ENCODE results near the gene CHRNB1.

The CHRNB1 gene

GRCh38 chr17:7499161-7499560, 54.3 kb downstream of the CHRNB1 start:
- H3K27ac ChIP-seq (ENCODE audit: low read depth, low read length): no peak overlapping the region
- H3K9me3 ChIP-seq (ENCODE audit: insufficient read depth, low read depth, low read length): peaks cover 2% of the 10 kb centered on the region
- no peak overlapping the region for H3K4me2 ChIP-seq (ENCODE audit: low read length)
- H3K14ac ChIP-seq (ENCODE audit: low read length): no peak overlapping the region
- peaks cover 70 to 81% of the 10 kb centered on the region in 2 experiments for H3K36me3 ChIP-seq (ENCODE audit: control insufficient read depth in 1 of 2, insufficient read depth in 2 of 2, low read length in 2 of 2)
- no peak overlapping the region for H3K4ac ChIP-seq (ENCODE audit: low read depth, low read length)
- no peak overlapping the region for H2BK12ac ChIP-seq (ENCODE audit: low read length)
- WGBS (ENCODE audit: extremely low coverage, insufficient coverage, insufficient read length): no CpG with 5 or more reads among the region's 11 CpGs
- no peak overlapping the region for H3K9ac ChIP-seq (ENCODE audit: low read length)
- no peak overlapping the region for H3K18ac ChIP-seq (ENCODE audit: low read length)
- H2AK5ac ChIP-seq (ENCODE audit: low read length): no peak overlapping the region
- H3K4me3 ChIP-seq (ENCODE audit: low read depth, low read length): no peak overlapping the region
- H3K23ac ChIP-seq (ENCODE audit: low read length): no peak overlapping the region
- no peak overlapping the region for H4K91ac ChIP-seq (ENCODE audit: low read depth, low read length)
- H4K8ac ChIP-seq (ENCODE audit: low read depth, low read length): no peak overlapping the region
- H3K79me2 ChIP-seq (ENCODE audit: control insufficient read depth, insufficient read depth, low read length, poor library complexity): no peaks in the 10 kb centered on the region
- H2BK5ac ChIP-seq (ENCODE audit: low read depth, low read length, poor library complexity): no peak overlapping the region
- H3K4me1 ChIP-seq (ENCODE audit: control insufficient read depth in 1 of 2, insufficient read depth in 2 of 2, low read length in 2 of 2): no peaks in the 10 kb centered on the region
- H3K79me1 ChIP-seq (ENCODE audit: low read length): no peaks in the 10 kb centered on the region
- no peak overlapping the region for H4K12ac ChIP-seq (ENCODE audit: low read depth, low read length)
- H2AFZ ChIP-seq (ENCODE audit: insufficient read depth, low read length, poor library complexity): no peak overlapping the region
- H3K27me3 ChIP-seq (ENCODE audit: insufficient read depth, low read length): no peaks in the 10 kb centered on the region
- DNase-seq: no peak
- no peak overlapping the region for H2BK120ac ChIP-seq (ENCODE audit: insufficient read depth, low read length, poor library complexity)

GRCh38 chr17:7501729-7502128, 56.9 kb downstream of the CHRNB1 start:
- Histone ChIP-seq H3K4me2 (ENCODE audit: low read length) (no peak overlapping the region), H4K91ac (ENCODE audit: low read depth, low read length) (no peak overlapping the region), H3K9me3 (ENCODE audit: insufficient read depth, low read depth, low read length) (peaks cover 2% of the 10 kb centered on the region), H3K4ac (ENCODE audit: low read depth, low read length) (no peak overlapping the region), H2BK120ac (ENCODE audit: insufficient read depth, low read length, poor library complexity) (no peak overlapping the region), H3K4me3 (ENCODE audit: low read depth, low read length) (no peak overlapping the region), H3K27ac (ENCODE audit: low read depth, low read length) (no peak overlapping the region), H2BK5ac (ENCODE audit: low read depth, low read length, poor library complexity) (no peak overlapping the region), H3K9ac (ENCODE audit: low read length) (no peak overlapping the region), H3K23ac (ENCODE audit: low read length) (no peak overlapping the region), H2AK5ac (ENCODE audit: low read length) (no peak overlapping the region), H4K8ac (ENCODE audit: low read depth, low read length) (no peak overlapping the region), H3K18ac (ENCODE audit: low read length) (no peak overlapping the region), H3K36me3 (ENCODE audit: control insufficient read depth in 1 of 2, insufficient read depth in 2 of 2, low read length in 2 of 2) (peaks cover 69 to 82% of the 10 kb centered on the region in 2 experiments), H2BK12ac (ENCODE audit: low read length) (no peak overlapping the region), H4K12ac (ENCODE audit: low read depth, low read length) (no peak overlapping the region), H3K27me3 (ENCODE audit: insufficient read depth, low read length) (no peaks in the 10 kb centered on the region), H3K79me1 (ENCODE audit: low read length) (no peaks in the 10 kb centered on the region), H2AFZ (ENCODE audit: insufficient read depth, low read length, poor library complexity) (no peak overlapping the region), H3K79me2 (ENCODE audit: control insufficient read depth, insufficient read depth, low read length, poor library complexity) (no peaks in the 10 kb centered on the region), H3K14ac (ENCODE audit: low read length) (no peak overlapping the region), H3K4me1 (ENCODE audit: control insufficient read depth in 1 of 2, insufficient read depth in 2 of 2, low read length in 2 of 2) (no peaks in the 10 kb centered on the region)
- 100% methylated on average over 1 of the region's 14 CpGs for WGBS (ENCODE audit: extremely low coverage, insufficient coverage, insufficient read length)
- DNase-seq: no peak

GRCh38 chr17:7502171-7502847, 57.4 kb downstream of the CHRNB1 start:
- no peaks in the 10 kb centered on the region for H3K79me2 ChIP-seq (ENCODE audit: control insufficient read depth, insufficient read depth, low read length, poor library complexity)
- H3K18ac ChIP-seq (ENCODE audit: low read length): no peak overlapping the region
- H3K36me3 ChIP-seq (ENCODE audit: control insufficient read depth in 1 of 2, insufficient read depth in 2 of 2, low read length in 2 of 2): peaks cover 66 to 82% of the 10 kb centered on the region in 2 experiments
- no peak overlapping the region for H3K14ac ChIP-seq (ENCODE audit: low read length)
- no peak overlapping the region for H3K9ac ChIP-seq (ENCODE audit: low read length)
- no peak overlapping the region for H4K8ac ChIP-seq (ENCODE audit: low read depth, low read length)
- H4K12ac ChIP-seq (ENCODE audit: low read depth, low read length): no peak overlapping the region
- no peaks in the 10 kb centered on the region for H3K79me1 ChIP-seq (ENCODE audit: low read length)
- no peak overlapping the region for H3K4me3 ChIP-seq (ENCODE audit: low read depth, low read length)
- no CpG with 5 or more reads among the region's 20 CpGs for WGBS (ENCODE audit: extremely low coverage, insufficient coverage, insufficient read length)
- DNase-seq: no peak
- no peaks in the 10 kb centered on the region for H3K27me3 ChIP-seq (ENCODE audit: insufficient read depth, low read length)
- no peaks in the 10 kb centered on the region for H3K4me1 ChIP-seq (ENCODE audit: control insufficient read depth in 1 of 2, insufficient read depth in 2 of 2, low read length in 2 of 2)
- H4K91ac ChIP-seq (ENCODE audit: low read depth, low read length): no peak overlapping the region
- H3K23ac ChIP-seq (ENCODE audit: low read length): no peak overlapping the region
- no peak overlapping the region for H2AFZ ChIP-seq (ENCODE audit: insufficient read depth, low read length, poor library complexity)
- peaks cover 2% of the 10 kb centered on the region for H3K9me3 ChIP-seq (ENCODE audit: insufficient read depth, low read depth, low read length)
- no peak overlapping the region for H2BK5ac ChIP-seq (ENCODE audit: low read depth, low read length, poor library complexity)
- no peak overlapping the region for H2BK12ac ChIP-seq (ENCODE audit: low read length)
- H3K4me2 ChIP-seq (ENCODE audit: low read length): no peak overlapping the region
- no peak overlapping the region for H3K27ac ChIP-seq (ENCODE audit: low read depth, low read length)
- H2BK120ac ChIP-seq (ENCODE audit: insufficient read depth, low read length, poor library complexity): no peak overlapping the region
- H2AK5ac ChIP-seq (ENCODE audit: low read length): no peak overlapping the region
- H3K4ac ChIP-seq (ENCODE audit: low read depth, low read length): no peak overlapping the region

GRCh38 chr17:7502987-7503386, 58.1 kb downstream of the CHRNB1 start:
- H2BK12ac ChIP-seq (ENCODE audit: low read length): no peak overlapping the region
- H3K27me3 ChIP-seq (ENCODE audit: insufficient read depth, low read length): no peaks in the 10 kb centered on the region
- H3K18ac ChIP-seq (ENCODE audit: low read length): no peak overlapping the region
- no peak overlapping the region for H3K9ac ChIP-seq (ENCODE audit: low read length)
- DNase-seq: no peak
- H3K4me2 ChIP-seq (ENCODE audit: low read length): no peak overlapping the region
- no peak overlapping the region for H3K27ac ChIP-seq (ENCODE audit: low read depth, low read length)
- H2AK5ac ChIP-seq (ENCODE audit: low read length): no peak overlapping the region
- no peak overlapping the region for H4K91ac ChIP-seq (ENCODE audit: low read depth, low read length)
- H3K14ac ChIP-seq (ENCODE audit: low read length): no peak overlapping the region
- H3K79me1 ChIP-seq (ENCODE audit: low read length): no peaks in the 10 kb centered on the region
- H3K23ac ChIP-seq (ENCODE audit: low read length): no peak overlapping the region
- peaks cover 2% of the 10 kb centered on the region for H3K9me3 ChIP-seq (ENCODE audit: insufficient read depth, low read depth, low read length)
- peaks cover 62 to 79% of the 10 kb centered on the region in 2 experiments for H3K36me3 ChIP-seq (ENCODE audit: control insufficient read depth in 1 of 2, insufficient read depth in 2 of 2, low read length in 2 of 2)
- no peak overlapping the region for H2AFZ ChIP-seq (ENCODE audit: insufficient read depth, low read length, poor library complexity)
- WGBS (ENCODE audit: extremely low coverage, insufficient coverage, insufficient read length): no CpG with 5 or more reads among the region's 14 CpGs
- no peak overlapping the region for H2BK5ac ChIP-seq (ENCODE audit: low read depth, low read length, poor library complexity)
- H3K4ac ChIP-seq (ENCODE audit: low read depth, low read length): no peak overlapping the region
- no peak overlapping the region for H2BK120ac ChIP-seq (ENCODE audit: insufficient read depth, low read length, poor library complexity)
- no peak overlapping the region for H4K12ac ChIP-seq (ENCODE audit: low read depth, low read length)
- no peak overlapping the region for H4K8ac ChIP-seq (ENCODE audit: low read depth, low read length)
- no peaks in the 10 kb centered on the region for H3K4me1 ChIP-seq (ENCODE audit: control insufficient read depth in 1 of 2, insufficient read depth in 2 of 2, low read length in 2 of 2)
- no peaks in the 10 kb centered on the region for H3K79me2 ChIP-seq (ENCODE audit: control insufficient read depth, insufficient read depth, low read length, poor library complexity)
- H3K4me3 ChIP-seq (ENCODE audit: low read depth, low read length): no peak overlapping the region

All from trophoblast cell (in vitro differentiated cells and primary cell).